HL-60 (cell line): Measurements from ENCODE around the gene CES4A.

Source experiments
- CTCF ChIP-seq: IDR thresholded peaks from one replicate; pipeline ENCODE4 v1.5.1; 2011; ENCODE audit warnings: low read length, control low read depth, inconsistent platforms; ENCODE audit not compliant: insufficient read depth
- GABPA ChIP-seq: IDR thresholded peaks from 2 replicates; pipeline ENCODE4 v1.6.1; 2012; ENCODE audit warnings: low read depth
- REST ChIP-seq: IDR thresholded peaks from 2 replicates; pipeline ENCODE4 v1.6.1; 2012; ENCODE audit warnings: low read depth; ENCODE audit not compliant: insufficient replicate concordance
- SPI1 ChIP-seq: IDR thresholded peaks from 2 replicates; pipeline ENCODE4 v1.6.1; 2012; ENCODE audit warnings: low read depth, mild to moderate bottlenecking, borderline replicate concordance

GRCh38 chr16:67022531-67023214, 34.3 kb downstream of the CES4A start:
- no peak for TF ChIP-seq CTCF
- no peak for TF ChIP-seq SPI1
- TF ChIP-seq GABPA = no peak
- no peak for TF ChIP-seq REST
